ENCODE measurements around the gene NCR1.
"Not testable (repeated sequence)": the region's sequence is repeated elsewhere in the genome, so short reads cannot be mapped to it uniquely, and the experiment has no call there.

The NCR1 gene

GRCh38 chr19:54896036-54896435 lies 9.9 kb upstream of the NCR1 start:
- DNase-seq (ENCODE audit: low read depth), result no peak
- no peak overlapping the region for H3K4me3 ChIP-seq (ENCODE audit: control insufficient read depth, low read depth, low read length)
- TF ChIP-seq CTCF (conservative IDR thresholded peaks at IDR 0.05; ENCODE audit: control insufficient read depth, insufficient read depth, low read depth, low read length), result no peak

GRCh38 chr19:54898685-54899084 lies 7.3 kb upstream of the NCR1 start:
- not testable (repeated sequence) for DNase-seq (ENCODE audit: low read depth)

GRCh38 chr19:54899646-54900045 lies 6.3 kb upstream of the NCR1 start:
- DNase-seq (ENCODE audit: low read depth); H3K4me3 ChIP-seq (ENCODE audit: control insufficient read depth, low read depth, low read length): not testable (repeated sequence)

More at GRCh38 chr19:54898685-54899084, 7.3 kb upstream of the NCR1 start:
- not testable (repeated sequence) for H3K4me3 ChIP-seq (ENCODE audit: control insufficient read depth, low read depth, low read length)

- not testable (repeated sequence) for DNase-seq (ENCODE audit: low read depth); H3K4me3 ChIP-seq (ENCODE audit: control insufficient read depth, low read depth, low read length)
Measured at GRCh38 chr19:54901153-54901552, 4.8 kb upstream of the NCR1 start.

GRCh38 chr19:54902061-54902460 lies 3.9 kb upstream of the NCR1 start:
- no peak for DNase-seq (ENCODE audit: low read depth)
- TF ChIP-seq CTCF (conservative IDR thresholded peaks at IDR 0.05; ENCODE audit: control insufficient read depth, insufficient read depth, low read depth, low read length), result no peak
- H3K4me3 ChIP-seq (ENCODE audit: control insufficient read depth, low read depth, low read length), result no peak overlapping the region

- no peak for DNase-seq (ENCODE audit: low read depth)
- no peak for TF ChIP-seq CTCF (conservative IDR thresholded peaks at IDR 0.05; ENCODE audit: control insufficient read depth, insufficient read depth, low read depth, low read length)
- H3K4me3 ChIP-seq (ENCODE audit: control insufficient read depth, low read depth, low read length), result no peak overlapping the region
Measured at GRCh38 chr19:54903303-54903702, 2.6 kb upstream of the NCR1 start.

- H3K4me3 ChIP-seq (ENCODE audit: control insufficient read depth, low read depth, low read length); DNase-seq (ENCODE audit: low read depth): not testable (repeated sequence)
Measured at GRCh38 chr19:54904261-54904660, 1.7 kb upstream of the NCR1 start.

- DNase-seq (ENCODE audit: low read depth), result no peak
- no peak for TF ChIP-seq CTCF (conservative IDR thresholded peaks at IDR 0.05; ENCODE audit: control insufficient read depth, insufficient read depth, low read depth, low read length)
- no peak overlapping the region for H3K4me3 ChIP-seq (ENCODE audit: control insufficient read depth, low read depth, low read length)
Measured at GRCh38 chr19:54905421-54905802, 536 bp upstream of the NCR1 start.

- TF ChIP-seq CTCF (conservative IDR thresholded peaks at IDR 0.05; ENCODE audit: control insufficient read depth, insufficient read depth, low read depth, low read length), result no peak
- no peak overlapping the region for H3K4me3 ChIP-seq (ENCODE audit: control insufficient read depth, low read depth, low read length)
- no peak for DNase-seq (ENCODE audit: low read depth)
Measured at GRCh38 chr19:54906819-54907218, 871 bp downstream of the NCR1 start.

GRCh38 chr19:54907899-54908298 lies 2.0 kb downstream of the NCR1 start:
- not testable (repeated sequence) for H3K4me3 ChIP-seq (ENCODE audit: control insufficient read depth, low read depth, low read length); DNase-seq (ENCODE audit: low read depth)
